ENCODE results near the gene RALGAPA1. TPM values are rescaled to one million over a fixed set of nuclear protein-coding genes. Genes with fewer than 3 reads are reported as not detected.

RALGAPA1 gene
- total and polyA plus RNA-seq, 8 donors, result 16.0 to 35.4 (median 28.1) TPM

- FAIRE-seq, result no peak
These were observed 502 bp upstream of the RALGAPA1 start for GRCh38 chr14:35809597-35809996.

GRCh38 chr14:35808076-35808637 is 938 bp downstream of the RALGAPA1 start:
- 0 to 1% methylated on average over 11 of the region's 11 CpGs for WGBS, 2 donors
- FAIRE-seq, result no peak
- Histone ChIP-seq H3K9me3 (no peaks in the 10 kb centered on the region), H3K27ac (peak overlapping the region; percentile 78 to 95 (median 89)), H3K36me3 (no peaks in the 10 kb centered on the region), H3K4me3 (peak overlapping the region; percentile 52 to 77 (median 62)), H3K27me3 (no peaks in the 10 kb centered on the region), H3K4me1 (peaks cover 4 to 17% (median 10%) of the 10 kb centered on the region in 3 donors)
- DNase-seq, result peak in 1 of 6 donors; percentile 9
- peak; percentile 21 to 58 (median 41) for ATAC-seq
- TF ChIP-seq CTCF (IDR thresholded peaks at IDR 0.05), result no peak
- intact Hi-C loops (cut with DNase I), result no loop called here

More at GRCh38 chr14:35809597-35809996, 502 bp upstream of the RALGAPA1 start:
- no peak for TF ChIP-seq CTCF (IDR thresholded peaks at IDR 0.05)
- peak overlapping the region; percentile 78 to 95 (median 89) for H3K27ac ChIP-seq
- DNase-seq, result no peak
- intact Hi-C loops (cut with DNase I), result no loop called here
- peaks cover 4 to 17% (median 7%) of the 10 kb centered on the region in 3 donors for H3K4me1 ChIP-seq
- no peaks in the 10 kb centered on the region for H3K36me3 ChIP-seq
- WGBS, 2 donors, result 10 to 19% methylated on average over 2 of the region's 2 CpGs
- H3K27me3 ChIP-seq, result no peaks in the 10 kb centered on the region
- no peak for ATAC-seq
- H3K9me3 ChIP-seq, result no peaks in the 10 kb centered on the region
- H3K4me3 ChIP-seq, result peak overlapping the region in 3 of 4 donors; percentile 61 to 77 (median 62)

GRCh38 chr14:35807131-35807961 is 1.7 kb downstream of the RALGAPA1 start:
- Histone ChIP-seq H3K36me3 (no peaks in the 10 kb centered on the region), H3K27ac (no peak overlapping the region), H3K27me3 (no peaks in the 10 kb centered on the region), H3K4me3 (peak overlapping the region in 3 of 4 donors; percentile 61 to 77 (median 62)), H3K4me1 (peaks cover 4 to 17% (median 12%) of the 10 kb centered on the region in 3 donors), H3K9me3 (no peaks in the 10 kb centered on the region)
- DNase-seq, result no peak
- WGBS, 2 donors, result 32 to 44% methylated on average over 8 of the region's 8 CpGs
- no peak for FAIRE-seq
- intact Hi-C loops (cut with DNase I), result no loop called here
- no peak for ATAC-seq
- no peak for TF ChIP-seq CTCF (IDR thresholded peaks at IDR 0.05)

GRCh38 chr14:35806006-35806907 is 2.8 kb downstream of the RALGAPA1 start:
- intact Hi-C loops (cut with DNase I), result no loop called here

More at GRCh38 chr14:35806006-35806907, 2.8 kb downstream of the RALGAPA1 start:
- DNase-seq, result no peak
- H3K27ac ChIP-seq, result no peak overlapping the region
- no peaks in the 10 kb centered on the region for H3K9me3 ChIP-seq
- FAIRE-seq, result no peak
- no peak overlapping the region for H3K4me3 ChIP-seq
- no peaks in the 10 kb centered on the region for H3K27me3 ChIP-seq
- peaks cover 4 to 17% (median 12%) of the 10 kb centered on the region in 3 donors for H3K4me1 ChIP-seq
- no peak for ATAC-seq
- 55% methylated on average over 2 of the region's 2 CpGs for WGBS, 2 donors
- no peak for TF ChIP-seq CTCF (IDR thresholded peaks at IDR 0.05)
- no peaks in the 10 kb centered on the region for H3K36me3 ChIP-seq

Data from pancreas (tissue), 10 donors.